Islet precursor cell (in vitro differentiated cells): ENCODE data around the gene SPTLC2.
"Not testable (repeated sequence)": the region's sequence is repeated elsewhere in the genome, so short reads cannot be mapped to it uniquely, and the experiment has no call there.

Experiments
- DNase-seq: peaks from one replicate; pipeline ENCODE4 v3.0.0-alpha.2; 2018

Gene SPTLC2

GRCh38 chr14:77616454-77617229 is at the start of gene SPTLC2:
Gene SPTLC2, minus strand, starts transcription at chr14:77616637. Its CDS starts 58 bp downstream, at chr14:77616579.
- peak; percentile 100 for DNase-seq

- peak; percentile 69 for DNase-seq
Observed at GRCh38 chr14:77663293-77663692, 46.9 kb upstream of the SPTLC2 start.

- not testable (repeated sequence) for DNase-seq
Observed at GRCh38 chr14:77661562-77661961, 45.1 kb upstream of the SPTLC2 start.

GRCh38 chr14:77660754-77661153 is 44.3 kb upstream of the SPTLC2 start:
- no peak for DNase-seq

GRCh38 chr14:77659831-77660230 is 43.4 kb upstream of the SPTLC2 start:
- DNase-seq = no peak

GRCh38 chr14:77657280-77657679 is 40.8 kb upstream of the SPTLC2 start:
- DNase-seq = no peak

GRCh38 chr14:77654001-77654441 is 37.6 kb upstream of the SPTLC2 start:
- no peak for DNase-seq

GRCh38 chr14:77649326-77649725 is 32.9 kb upstream of the SPTLC2 start:
- no peak for DNase-seq

GRCh38 chr14:77648520-77649200 is 32.2 kb upstream of the SPTLC2 start:
- DNase-seq = no peak

- no peak for DNase-seq
Observed at GRCh38 chr14:77647853-77648252, 31.4 kb upstream of the SPTLC2 start.

GRCh38 chr14:77646907-77647306 is 30.5 kb upstream of the SPTLC2 start:
- no peak for DNase-seq

- DNase-seq = no peak
Observed at GRCh38 chr14:77645520-77646230, 29.2 kb upstream of the SPTLC2 start.

GRCh38 chr14:77642407-77642806 is 26.0 kb upstream of the SPTLC2 start:
- DNase-seq = no peak

GRCh38 chr14:77641534-77642341 is 25.3 kb upstream of the SPTLC2 start:
- no peak for DNase-seq

- no peak for DNase-seq
Observed at GRCh38 chr14:77640756-77641533, 24.5 kb upstream of the SPTLC2 start.

- peak; percentile 65 for DNase-seq
Observed at GRCh38 chr14:77638771-77639171, 22.3 kb upstream of the SPTLC2 start.

GRCh38 chr14:77635869-77636268 is 19.4 kb upstream of the SPTLC2 start:
- DNase-seq = not testable (repeated sequence)

GRCh38 chr14:77635466-77635865 is 19.0 kb upstream of the SPTLC2 start:
- not testable (repeated sequence) for DNase-seq

GRCh38 chr14:77630111-77630510 is 13.7 kb upstream of the SPTLC2 start:
- DNase-seq = no peak

GRCh38 chr14:77625360-77625759 is 8.9 kb upstream of the SPTLC2 start:
- no peak for DNase-seq

- no peak for DNase-seq
Observed at GRCh38 chr14:77623201-77623600, 6.8 kb upstream of the SPTLC2 start.
